GM12878 (cell line): Measurements from ENCODE around the gene PPARD. TPM values are rescaled to one million over a fixed set of nuclear protein-coding genes. Genes with fewer than 3 reads are reported as not detected.

ENCODE experiments used
- ATAC-seq: fragments of 200-7000 bp; cut with Tn5 transposase; 3 replicates; pipeline ENCODE4 v1.9.1; 2020; ENCODE audit warnings: mild to moderate bottlenecking, moderate library complexity
- BruUV-seq: library from RNA; stranded (reverse); fragments of 400-500 nt; replicated peaks from 2 replicates; lab custom pipeline; 2021; lab: Mats Ljungman, UMichigan
- CTCF ChIA-PET: fragments of 300-600 bp; sonication (Branson Sonifier 250); formaldehyde crosslinking; extraction: SDS; loops from one replicate; lab custom pipeline; 2021; ENCODE audit warnings: inconsistent platforms; lab: Yijun Ruan, JAX
- POLR2A ChIA-PET: fragments of 350-600 bp; formaldehyde crosslinking; extraction: SDS; loops from one replicate; lab custom pipeline; 2021; ENCODE audit warnings: inconsistent platforms; lab: Charles Lee
- RAD21 ChIA-PET: fragments of 300-600 bp; sonication (Branson Sonifier 250); formaldehyde crosslinking; loops from one replicate; lab custom pipeline; 2023; ENCODE audit warnings: antibody characterized with exemption; ENCODE audit not compliant: unreplicated experiment; lab: Charles Lee
- SMC1A ChIA-PET: fragments of 300-600 bp; sonication (Branson Sonifier 250); formaldehyde crosslinking; loops from one replicate; lab custom pipeline; 2023; ENCODE audit not compliant: unreplicated experiment, uncharacterized antibody; lab: Charles Lee
- DNase-seq: peaks from one replicate; pipeline ENCODE4 v3.0.0-alpha.2; 2011; ENCODE audit warnings: low read depth, low spot score
- FAIRE-seq: peaks from 3 replicates; lab custom pipeline; 2011; peaks lifted over from hg19 to GRCh38; lab: Jason Lieb, UNC
- H2AFZ ChIP-seq: 2 replicates; pipeline ENCODE4 v1.6.0; 2011; ENCODE audit warnings: low read depth, low read length, control low read depth; ENCODE audit not compliant: control insufficient read depth
- H3K27ac ChIP-seq: 2 replicates; pipeline ENCODE4 v1.5.1; 2011; ENCODE audit warnings: control low read depth; ENCODE audit not compliant: control insufficient read depth, insufficient read depth
- H3K27me3 ChIP-seq, 2 experiments: replicated peaks in 1 of 2; 2 replicates each; pipeline versions ENCODE4 v1.6.0 to v1.6.1; 2011; ENCODE audit warnings: low read length in 1 of 2; ENCODE audit not compliant: control insufficient read depth in 2 of 2, insufficient read depth in 2 of 2
- H3K36me3 ChIP-seq, 2 experiments: 2 replicates each; pipeline ENCODE4 v1.5.1; 2011; ENCODE audit warnings: low read length in 1 of 2; ENCODE audit not compliant: control insufficient read depth in 2 of 2, insufficient read depth in 2 of 2
- H3K4me1 ChIP-seq: 2 replicates; pipeline ENCODE4 v1.6.1; 2011; ENCODE audit warnings: mild to moderate bottlenecking, low read length, moderate library complexity, mixed read lengths; ENCODE audit not compliant: control insufficient read depth, insufficient read depth
- H3K4me2 ChIP-seq: 2 replicates; pipeline ENCODE4 v1.6.0; 2011; ENCODE audit warnings: control low read depth; ENCODE audit not compliant: control insufficient read depth, insufficient read depth
- H3K4me3 ChIP-seq: fragments of 200-600 bp; sonication (generic); 2 replicates; pipeline ENCODE4 v1.5.1; 2016
- H3K79me2 ChIP-seq: 2 replicates; pipeline ENCODE4 v1.6.0; 2011; ENCODE audit warnings: low read length; ENCODE audit not compliant: control insufficient read depth, insufficient read depth
- H3K9ac ChIP-seq: 2 replicates; pipeline ENCODE4 v1.8.0; 2011; ENCODE audit warnings: low read length, control low read depth, mixed read lengths; ENCODE audit not compliant: control insufficient read depth, insufficient read depth
- H3K9me3 ChIP-seq: replicated peaks from 3 replicates; pipeline ENCODE4 v1.5.1; 2011; ENCODE audit warnings: mild to moderate bottlenecking, low read length; ENCODE audit not compliant: control insufficient read depth, insufficient read depth
- H4K20me1 ChIP-seq: 2 replicates; pipeline ENCODE4 v1.6.0; 2011; ENCODE audit not compliant: control insufficient read depth, insufficient read depth
- BHLHE40 ChIP-seq, 2 experiments: fragments of 450-650 bp in 1 of 2; IDR thresholded peaks; 2 replicates each; pipeline ENCODE4 v1.6.1; 2011 to 2017; ENCODE audit warnings: low read depth in 2 of 2, borderline replicate concordance in 1 of 2, improper control_type of control experiment in 1 of 2, low read length in 1 of 2, mild to moderate bottlenecking in 1 of 2
- CHD4 ChIP-seq: fragments of 200-600 bp; sonication (generic); IDR thresholded peaks from 2 replicates; pipeline ENCODE4 v1.6.1; 2016; ENCODE audit warnings: mild to moderate bottlenecking
- CREM ChIP-seq: IDR thresholded peaks from 2 replicates; pipeline ENCODE4 v1.6.1; 2014; ENCODE audit warnings: antibody characterized with exemption, low read depth
- GABPA ChIP-seq: IDR thresholded peaks from 2 replicates; pipeline ENCODE4 v1.6.1; 2014; ENCODE audit warnings: antibody characterized with exemption, low read depth, mild to moderate bottlenecking, inconsistent platforms
- KAT2A ChIP-seq: conservative IDR thresholded peaks from 2 replicates; pipeline ENCODE4 v1.6.1; 2011; ENCODE audit warnings: low read depth, low read length; ENCODE audit not compliant: control insufficient read depth
- LARP7 ChIP-seq: fragments of 450-650 bp; IDR thresholded peaks from 2 replicates; pipeline ENCODE4 v1.6.1; 2017; ENCODE audit warnings: mild to moderate bottlenecking
- MTA2 ChIP-seq: fragments of 450-650 bp; IDR thresholded peaks from 2 replicates; pipeline ENCODE4 v1.6.1; 2016; ENCODE audit warnings: low read depth, mild to moderate bottlenecking, moderate library complexity
- MTA3 ChIP-seq: IDR thresholded peaks from 2 replicates; pipeline ENCODE4 v1.6.1; 2012; ENCODE audit warnings: low read length, inconsistent platforms, borderline replicate concordance
- NFYB ChIP-seq: IDR thresholded peaks from 2 replicates; pipeline ENCODE4 v1.6.1; 2011; ENCODE audit warnings: low read depth, mild to moderate bottlenecking, low read length, improper control_type of control experiment, moderate library complexity; ENCODE audit not compliant: insufficient read depth
- PML ChIP-seq: IDR thresholded peaks from 2 replicates; pipeline ENCODE4 v1.6.1; 2012; ENCODE audit warnings: low read length, inconsistent platforms
- RB1 ChIP-seq: fragments of 450-650 bp; formaldehyde crosslinking; IDR thresholded peaks from 2 replicates; pipeline ENCODE4 v1.6.1; 2017; ENCODE audit warnings: mild to moderate bottlenecking, borderline replicate concordance
- TAF1 ChIP-seq: IDR thresholded peaks from 2 replicates; pipeline ENCODE4 v1.6.1; 2011; ENCODE audit warnings: mild to moderate bottlenecking, low read depth, low read length, borderline replicate concordance
- WGBS: methylation state at CpG from one replicate; pipeline ENCODE4 v1.1.6; 2016; ENCODE audit warnings: low lambda C conversion rate; ENCODE audit not compliant: insufficient replicate concordance, insufficient coverage; ENCODE audit errors: missing lambda C conversion rate; 5-methylcytosine and 5-hydroxymethylcytosine counted together
- in situ Hi-C: fragments of 300-500 bp; cut with MboI; formaldehyde crosslinking; loops from 9 replicates; pipeline ENCODE4 v1.14.3; 2018; ENCODE audit warnings: mixed read lengths
- intact Hi-C: fragments of 100-400 bp; cut with micrococcal nuclease; formaldehyde crosslinking; loops from one replicate; pipeline ENCODE4 v1.14.2; 2022; ENCODE audit not compliant: unreplicated experiment
- polyA plus RNA-seq, 11 experiments: library from polyadenylated mRNA; depleted of rRNA in 4 of 11; unstranded in 6 of 11; stranded (reverse) in 5 of 11; fragments of >200 nt; fragmentation: Nextera tagmentation in 4 of 11; fragmentation: Illumina TruSeq in 1 of 11; extraction: Ambion mirVana in 4 of 11; extraction: Trizol in 1 of 11; gene quantifications; 1 replicate in 1 of 11; 2 replicates in 10 of 11; pipeline versions ENCODE4 v1.2.1 to v1.2.3, GENCODE V29; 2011 to 2016; ENCODE audit warnings: inconsistent platforms in 2 of 11, missing spikeins in 2 of 11, low read depth in 1 of 11
- total RNA-seq, 4 experiments: library from RNA; depleted of rRNA in 3 of 4; stranded (reverse); fragments of >200 nt in 3 of 4; fragmentation: Illumina TruSeq in 1 of 4; extraction: Trizol in 1 of 4; gene quantifications; 2 replicates each; pipeline versions ENCODE4 v1.2.1 to v1.2.3, GENCODE V29; 2013 to 2021
- TF ChIP-seq, protein P1 (sequence below): fragments of 450-650 bp; IDR thresholded peaks from 2 replicates; pipeline ENCODE4 v1.6.1; 2014; ENCODE audit warnings: mild to moderate bottlenecking
- TF ChIP-seq, protein P2 (sequence below): fragments of 450-650 bp; formaldehyde crosslinking; IDR thresholded peaks from 2 replicates; pipeline ENCODE4 v1.5.0; 2022; ENCODE audit warnings: mild to moderate bottlenecking, missing genetic modification characterization
- TF ChIP-seq, protein P3 (sequence below): fragments of 450-650 bp; IDR thresholded peaks from 2 replicates; pipeline ENCODE4 v1.6.1; 2017; ENCODE audit warnings: borderline replicate concordance
- TF ChIP-seq, protein P4 (sequence below): IDR thresholded peaks from 2 replicates; pipeline ENCODE4 v1.6.1; 2012; ENCODE audit warnings: mild to moderate bottlenecking, low read depth, low read length

Gene PPARD
- total and polyA plus RNA-seq, 10 of the 15 experiments (the other 5 are each of a cell fraction or from before 2014, with no cell fraction given): 0.05 to 12.6 (median 6.7) TPM

DNA sequence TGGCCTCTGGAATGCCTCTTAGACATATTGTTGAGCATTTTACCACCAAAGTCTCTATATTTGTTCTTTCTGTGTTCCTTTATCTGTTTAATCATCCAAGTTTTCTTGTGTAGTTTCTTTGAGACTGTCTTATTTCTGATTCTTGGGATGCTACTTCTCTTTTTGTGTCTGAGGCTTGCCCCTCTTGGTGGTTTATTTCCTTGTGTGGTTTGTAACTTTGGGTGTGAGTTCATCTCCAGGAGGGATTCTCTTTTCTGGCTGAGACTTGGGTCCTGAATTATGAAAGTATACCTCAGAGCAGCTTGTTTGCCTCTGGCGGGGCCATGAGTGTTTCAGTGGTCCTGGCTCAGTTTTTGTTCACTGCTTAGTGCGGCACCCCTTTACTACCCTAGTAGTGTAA is 33.9 kb downstream of the PPARD start:
- ChIA-PET POLR2A (interaction anchor here (0.7 to 1.0 kb wide), 2 partner anchors 84 to 841 kb away, joined by 3 to 6 read pairs; no protein-coding TSS in a partner anchor), CTCF (interaction anchor here (1.0 kb wide), 1 partner anchor 27 kb away, joined by 3 read pairs; no protein-coding TSS in a partner anchor), RAD21 (no interaction called here), SMC1A (no interaction called here)
- no peak overlapping the region for H2AFZ ChIP-seq
- no peak overlapping the region for H3K4me3 ChIP-seq
- H4K20me1 ChIP-seq: no peaks in the 10 kb centered on the region
- no peak for DNase-seq
- H3K36me3 ChIP-seq: no peaks in the 10 kb centered on the region; a peak in 1 of 4 replicates
- no peak overlapping the region for H3K4me2 ChIP-seq
- no peak for FAIRE-seq
- intact Hi-C loops: no loop called here
- ATAC-seq: no peak
- H3K4me1 ChIP-seq: peaks cover 5% of the 10 kb centered on the region
- no TSS peak for BruUV-seq
- H3K27ac ChIP-seq: no peak overlapping the region
- in situ Hi-C loops: no loop called here
- no peak overlapping the region for H3K9ac ChIP-seq
- no peaks in the 10 kb centered on the region; the same call in none of the 2 replicates for H3K79me2 ChIP-seq
- WGBS: 97% methylated on average over 2 of the region's 2 CpGs
- H3K27me3 ChIP-seq: no peaks in the 10 kb centered on the region
- H3K9me3 ChIP-seq: no peaks in the 10 kb centered on the region
- TF ChIP-seq BHLHE40 (IDR thresholded peaks at IDR 0.05; ENCODE audit: borderline replicate concordance in 1 of 2, low read depth in 2 of 2, low read length in 1 of 2): no peak
- TF ChIP-seq, protein P1, sequence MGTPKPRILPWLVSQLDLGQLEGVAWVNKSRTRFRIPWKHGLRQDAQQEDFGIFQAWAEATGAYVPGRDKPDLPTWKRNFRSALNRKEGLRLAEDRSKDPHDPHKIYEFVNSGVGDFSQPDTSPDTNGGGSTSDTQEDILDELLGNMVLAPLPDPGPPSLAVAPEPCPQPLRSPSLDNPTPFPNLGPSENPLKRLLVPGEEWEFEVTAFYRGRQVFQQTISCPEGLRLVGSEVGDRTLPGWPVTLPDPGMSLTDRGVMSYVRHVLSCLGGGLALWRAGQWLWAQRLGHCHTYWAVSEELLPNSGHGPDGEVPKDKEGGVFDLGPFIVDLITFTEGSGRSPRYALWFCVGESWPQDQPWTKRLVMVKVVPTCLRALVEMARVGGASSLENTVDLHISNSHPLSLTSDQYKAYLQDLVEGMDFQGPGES: no peak
- TF ChIP-seq GABPA: no peak
- no peak for TF ChIP-seq TAF1
- TF ChIP-seq, protein P2, sequence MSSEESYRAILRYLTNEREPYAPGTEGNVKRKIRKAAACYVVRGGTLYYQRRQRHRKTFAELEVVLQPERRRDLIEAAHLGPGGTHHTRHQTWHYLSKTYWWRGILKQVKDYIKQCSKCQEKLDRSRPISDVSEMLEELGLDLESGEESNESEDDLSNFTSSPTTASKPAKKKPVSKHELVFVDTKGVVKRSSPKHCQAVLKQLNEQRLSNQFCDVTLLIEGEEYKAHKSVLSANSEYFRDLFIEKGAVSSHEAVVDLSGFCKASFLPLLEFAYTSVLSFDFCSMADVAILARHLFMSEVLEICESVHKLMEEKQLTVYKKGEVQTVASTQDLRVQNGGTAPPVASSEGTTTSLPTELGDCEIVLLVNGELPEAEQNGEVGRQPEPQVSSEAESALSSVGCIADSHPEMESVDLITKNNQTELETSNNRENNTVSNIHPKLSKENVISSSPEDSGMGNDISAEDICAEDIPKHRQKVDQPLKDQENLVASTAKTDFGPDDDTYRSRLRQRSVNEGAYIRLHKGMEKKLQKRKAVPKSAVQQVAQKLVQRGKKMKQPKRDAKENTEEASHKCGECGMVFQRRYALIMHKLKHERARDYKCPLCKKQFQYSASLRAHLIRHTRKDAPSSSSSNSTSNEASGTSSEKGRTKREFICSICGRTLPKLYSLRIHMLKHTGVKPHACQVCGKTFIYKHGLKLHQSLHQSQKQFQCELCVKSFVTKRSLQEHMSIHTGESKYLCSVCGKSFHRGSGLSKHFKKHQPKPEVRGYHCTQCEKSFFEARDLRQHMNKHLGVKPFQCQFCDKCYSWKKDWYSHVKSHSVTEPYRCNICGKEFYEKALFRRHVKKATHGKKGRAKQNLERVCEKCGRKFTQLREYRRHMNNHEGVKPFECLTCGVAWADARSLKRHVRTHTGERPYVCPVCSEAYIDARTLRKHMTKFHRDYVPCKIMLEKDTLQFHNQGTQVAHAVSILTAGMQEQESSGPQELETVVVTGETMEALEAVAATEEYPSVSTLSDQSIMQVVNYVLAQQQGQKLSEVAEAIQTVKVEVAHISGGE (CRISPR knock-in tag): no peak
- no peak for TF ChIP-seq LARP7
- TF ChIP-seq, protein P3, sequence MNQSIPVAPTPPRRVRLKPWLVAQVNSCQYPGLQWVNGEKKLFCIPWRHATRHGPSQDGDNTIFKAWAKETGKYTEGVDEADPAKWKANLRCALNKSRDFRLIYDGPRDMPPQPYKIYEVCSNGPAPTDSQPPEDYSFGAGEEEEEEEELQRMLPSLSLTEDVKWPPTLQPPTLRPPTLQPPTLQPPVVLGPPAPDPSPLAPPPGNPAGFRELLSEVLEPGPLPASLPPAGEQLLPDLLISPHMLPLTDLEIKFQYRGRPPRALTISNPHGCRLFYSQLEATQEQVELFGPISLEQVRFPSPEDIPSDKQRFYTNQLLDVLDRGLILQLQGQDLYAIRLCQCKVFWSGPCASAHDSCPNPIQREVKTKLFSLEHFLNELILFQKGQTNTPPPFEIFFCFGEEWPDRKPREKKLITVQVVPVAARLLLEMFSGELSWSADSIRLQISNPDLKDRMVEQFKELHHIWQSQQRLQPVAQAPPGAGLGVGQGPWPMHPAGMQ: no peak
- TF ChIP-seq PML: no peak
- no peak for TF ChIP-seq KAT2A
- TF ChIP-seq, protein P4, sequence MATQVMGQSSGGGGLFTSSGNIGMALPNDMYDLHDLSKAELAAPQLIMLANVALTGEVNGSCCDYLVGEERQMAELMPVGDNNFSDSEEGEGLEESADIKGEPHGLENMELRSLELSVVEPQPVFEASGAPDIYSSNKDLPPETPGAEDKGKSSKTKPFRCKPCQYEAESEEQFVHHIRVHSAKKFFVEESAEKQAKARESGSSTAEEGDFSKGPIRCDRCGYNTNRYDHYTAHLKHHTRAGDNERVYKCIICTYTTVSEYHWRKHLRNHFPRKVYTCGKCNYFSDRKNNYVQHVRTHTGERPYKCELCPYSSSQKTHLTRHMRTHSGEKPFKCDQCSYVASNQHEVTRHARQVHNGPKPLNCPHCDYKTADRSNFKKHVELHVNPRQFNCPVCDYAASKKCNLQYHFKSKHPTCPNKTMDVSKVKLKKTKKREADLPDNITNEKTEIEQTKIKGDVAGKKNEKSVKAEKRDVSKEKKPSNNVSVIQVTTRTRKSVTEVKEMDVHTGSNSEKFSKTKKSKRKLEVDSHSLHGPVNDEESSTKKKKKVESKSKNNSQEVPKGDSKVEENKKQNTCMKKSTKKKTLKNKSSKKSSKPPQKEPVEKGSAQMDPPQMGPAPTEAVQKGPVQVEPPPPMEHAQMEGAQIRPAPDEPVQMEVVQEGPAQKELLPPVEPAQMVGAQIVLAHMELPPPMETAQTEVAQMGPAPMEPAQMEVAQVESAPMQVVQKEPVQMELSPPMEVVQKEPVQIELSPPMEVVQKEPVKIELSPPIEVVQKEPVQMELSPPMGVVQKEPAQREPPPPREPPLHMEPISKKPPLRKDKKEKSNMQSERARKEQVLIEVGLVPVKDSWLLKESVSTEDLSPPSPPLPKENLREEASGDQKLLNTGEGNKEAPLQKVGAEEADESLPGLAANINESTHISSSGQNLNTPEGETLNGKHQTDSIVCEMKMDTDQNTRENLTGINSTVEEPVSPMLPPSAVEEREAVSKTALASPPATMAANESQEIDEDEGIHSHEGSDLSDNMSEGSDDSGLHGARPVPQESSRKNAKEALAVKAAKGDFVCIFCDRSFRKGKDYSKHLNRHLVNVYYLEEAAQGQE: no peak
- no peak for TF ChIP-seq NFYB
- TF ChIP-seq CHD4: no peak
- TF ChIP-seq MTA2: no peak
- no peak for TF ChIP-seq CREM
- TF ChIP-seq RB1: no peak
- TF ChIP-seq MTA3: no peak
